A673 (cell line): ENCODE data around the gene C19orf38. TPM values are rescaled to one million over a fixed set of nuclear protein-coding genes. Genes with fewer than 3 reads are reported as not detected.

Experiments
- BruUV-seq: library from RNA; stranded (reverse); fragments of 400-500 nt; replicated peaks from 2 replicates; lab custom pipeline; 2021; lab: Mats Ljungman, UMichigan
- CTCF ChIA-PET: fragments of 300-600 bp; sonication (Branson Sonifier 250); formaldehyde crosslinking; loops from one replicate; lab custom pipeline; 2022; ENCODE audit warnings: antibody characterized with exemption; lab: Charles Lee
- POLR2A ChIA-PET: fragments of 300-600 bp; sonication (Branson Sonifier 250); formaldehyde crosslinking; loops from one replicate; lab custom pipeline; 2022; ENCODE audit warnings: antibody characterized with exemption; ENCODE audit not compliant: low non-redundant PET; lab: Charles Lee
- DNase-seq: peaks from one replicate; pipeline ENCODE4 v3.0.0-alpha.2; 2015; ENCODE audit warnings: low spot score
- H3K27ac ChIP-seq: fragments of 200-600 bp; sonication (generic); 2 replicates; pipeline ENCODE4 v1.5.1; 2016; ENCODE audit warnings: mixed run types, low read depth, mild to moderate bottlenecking, mixed read lengths, antibody characterized with exemption, low read length; ENCODE audit not compliant: poor library complexity, severe bottlenecking
- H3K27me3 ChIP-seq: fragments of 200-600 bp; sonication (generic); replicated peaks from 2 replicates; pipeline ENCODE4 v1.6.1; 2017; ENCODE audit warnings: mixed run types, low read depth, mild to moderate bottlenecking, mixed read lengths, antibody characterized with exemption, low read length; ENCODE audit not compliant: insufficient read depth, poor library complexity
- H3K36me3 ChIP-seq: fragments of 200-600 bp; sonication (generic); 2 replicates; pipeline ENCODE4 v1.6.1; 2016; ENCODE audit warnings: mixed run types, mild to moderate bottlenecking, mixed read lengths, antibody characterized with exemption, low read length; ENCODE audit not compliant: insufficient read depth, poor library complexity, severe bottlenecking
- H3K4me1 ChIP-seq: fragments of 200-600 bp; sonication (generic); 2 replicates; pipeline ENCODE4 v1.6.1; 2017; ENCODE audit warnings: mixed run types, mild to moderate bottlenecking, mixed read lengths, antibody characterized with exemption, low read length; ENCODE audit not compliant: insufficient read depth, poor library complexity, severe bottlenecking
- H3K4me3 ChIP-seq: fragments of 200-600 bp; sonication (generic); 2 replicates; pipeline ENCODE4 v1.5.1; 2016; ENCODE audit warnings: low read depth, mixed run types, mild to moderate bottlenecking, mixed read lengths, low read length; ENCODE audit not compliant: poor library complexity, severe bottlenecking
- H3K9me3 ChIP-seq: fragments of 200-600 bp; sonication (generic); 2 replicates; pipeline ENCODE4 v1.6.1; 2016; ENCODE audit warnings: mixed run types, low read depth, mild to moderate bottlenecking, mixed read lengths, antibody characterized with exemption, low read length; ENCODE audit not compliant: poor library complexity, severe bottlenecking
- CTCF ChIP-seq: fragments of 300-800, 200-600 bp; sonication (generic); conservative IDR thresholded peaks from 2 replicates; pipeline ENCODE4 v1.5.1; 2017; ENCODE audit warnings: low read depth, mild to moderate bottlenecking, antibody characterized with exemption, low read length, moderate library complexity, mixed read lengths
- EZH2 ChIP-seq: fragments of 200-600 bp; sonication (generic); IDR thresholded peaks from 2 replicates; pipeline ENCODE4 v1.6.1; 2017; ENCODE audit warnings: borderline replicate concordance, low read depth, mild to moderate bottlenecking, mixed read lengths, antibody characterized with exemption, low read length; ENCODE audit not compliant: poor library complexity, severe bottlenecking
- intact Hi-C: fragments of 100-400 bp; cut with micrococcal nuclease; formaldehyde crosslinking; loops from one replicate; pipeline ENCODE4 v1.10.0; 2022; ENCODE audit not compliant: unreplicated experiment
- total RNA-seq: library from RNA; stranded (reverse); gene quantifications from 2 replicates; pipeline ENCODE4 v1.2.3, GENCODE V29; 2021

C19orf38 gene
- total RNA-seq, 1 experiment from 2014 or later: not detected

- H3K36me3 ChIP-seq: no peaks in the 10 kb centered on the region
- POLR2A ChIA-PET: no interaction called here
- H3K9me3 ChIP-seq: no peaks in the 10 kb centered on the region
- intact Hi-C loops: no loop called here
- no peaks in the 10 kb centered on the region for H3K27me3 ChIP-seq
- CTCF ChIA-PET: no interaction called here
- peak overlapping the region; percentile 16 for H3K27ac ChIP-seq
- no peak for TF ChIP-seq CTCF
- TF ChIP-seq EZH2: no peak
- no TSS peak for BruUV-seq
- H3K4me1 ChIP-seq: peaks cover 8% of the 10 kb centered on the region
- DNase-seq: no peak
- H3K4me3 ChIP-seq: no peak overlapping the region
Observed at GRCh38 chr19:10896851-10897526, 48.8 kb downstream of the C19orf38 start.

DNA sequence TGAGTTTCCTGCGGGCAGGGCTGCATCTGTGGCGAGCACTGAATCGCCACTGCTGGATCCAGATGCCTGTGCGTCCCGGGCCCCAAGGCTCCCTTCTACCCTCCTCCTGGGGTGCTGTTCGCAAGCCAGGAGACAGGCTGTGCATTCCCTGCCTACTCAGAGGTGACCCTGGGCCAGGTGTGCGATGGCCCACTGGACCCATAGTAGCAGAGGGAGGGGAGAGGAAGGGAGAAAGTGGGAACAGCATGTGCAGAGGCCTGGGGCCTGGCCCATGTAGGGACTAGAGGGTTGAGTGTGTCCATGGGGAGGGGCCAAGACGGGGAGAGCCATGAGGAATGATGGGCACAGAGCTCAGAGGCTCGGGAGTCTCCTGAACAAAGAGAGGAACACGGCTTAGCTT is 50.4 kb downstream of the C19orf38 start:
- TF ChIP-seq CTCF (no peak), EZH2 (no peak)
- no peaks in the 10 kb centered on the region for H3K36me3 ChIP-seq
- no peak overlapping the region for H3K27ac ChIP-seq
- DNase-seq: no peak
- no TSS peak for BruUV-seq
- no peaks in the 10 kb centered on the region for H3K27me3 ChIP-seq
- ChIA-PET CTCF (no interaction called here), POLR2A (interaction anchor here (0.6 kb wide), 1 partner anchor 8 kb away, joined by 5 read pairs; no protein-coding TSS in a partner anchor)
- peaks cover 7% of the 10 kb centered on the region for H3K4me1 ChIP-seq
- no peaks in the 10 kb centered on the region for H3K9me3 ChIP-seq
- intact Hi-C loops: no loop called here
- H3K4me3 ChIP-seq: no peak overlapping the region

- Histone ChIP-seq H3K9me3 (no peaks in the 10 kb centered on the region), H3K27me3 (no peaks in the 10 kb centered on the region), H3K36me3 (no peaks in the 10 kb centered on the region), H3K4me1 (peaks cover 2% of the 10 kb centered on the region), H3K27ac (no peak overlapping the region), H3K4me3 (no peak overlapping the region)
- ChIA-PET CTCF (no interaction called here), POLR2A (no interaction called here)
- intact Hi-C loops: no loop called here
- no TSS peak for BruUV-seq
- TF ChIP-seq CTCF (no peak), EZH2 (no peak)
- no peak for DNase-seq
Observed at GRCh38 chr19:10899151-10899653, 51.0 kb downstream of the C19orf38 start.
